Endometrial microvascular endothelial cells (primary cell): ENCODE measurements around the gene MOV10L1. TPM values are rescaled to one million over a fixed set of nuclear protein-coding genes. Genes with fewer than 3 reads are reported as not detected.
"Not testable (repeated sequence)": the region's sequence is repeated elsewhere in the genome, so short reads cannot be mapped to it uniquely, and the experiment has no call there.

Source experiments
- in situ Hi-C: cut with HindIII; loops from 2 replicates; pipeline ENCODE4 v1.10.0; 2017; ENCODE audit warnings: low sequenced_read_pairs, low pct_unique_long_range_greater_than_20kb; ENCODE audit errors: inconsistent ontology term
- total RNA-seq: library from RNA; depleted of rRNA; stranded (reverse); fragments of >200 nt; gene quantifications from one replicate; pipeline ENCODE4 v1.2.3, GENCODE V29; 2015; ENCODE audit errors: inconsistent ontology term

Gene MOV10L1
- total RNA-seq, 1 donor from 2014 or later: 6.1 TPM

DNA sequence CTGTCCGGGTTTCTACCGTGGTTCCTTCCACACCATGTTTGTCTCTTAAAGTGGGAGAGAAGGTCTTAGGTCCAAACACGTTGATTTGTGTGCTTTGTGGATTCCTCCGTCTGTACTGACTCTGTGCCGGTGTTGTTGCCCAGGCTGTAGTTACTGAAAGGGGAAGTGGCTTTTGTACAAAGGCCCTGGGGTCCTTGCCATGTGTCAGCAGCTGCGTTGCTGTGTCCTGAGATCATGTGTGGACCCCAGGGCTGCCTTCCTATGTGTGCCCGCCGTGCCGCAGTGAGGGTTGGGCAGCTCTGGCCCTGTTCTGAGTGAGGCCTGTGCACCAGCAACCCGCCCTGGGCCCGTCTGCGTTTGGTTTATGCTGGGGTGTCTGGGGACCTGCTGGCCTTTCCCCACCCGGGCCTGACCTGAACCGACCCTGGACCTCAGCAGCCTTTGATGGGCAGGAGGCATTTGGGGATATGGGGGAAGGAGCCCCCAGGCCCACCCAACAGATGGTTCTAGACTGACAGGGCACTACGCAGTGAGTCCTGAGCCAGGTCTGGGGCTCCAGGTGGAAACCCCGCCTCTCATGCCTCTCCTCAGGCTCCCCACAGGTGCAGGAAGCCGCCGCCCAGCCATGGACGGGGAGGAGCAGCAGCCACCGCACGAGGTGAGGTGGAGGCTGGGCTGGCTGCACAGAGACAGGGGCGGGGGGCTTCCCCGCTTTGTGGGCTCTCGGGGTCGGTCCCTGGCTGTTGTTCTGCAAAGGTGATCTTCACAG is 102.8 kb downstream of the MOV10L1 start:
- in situ Hi-C loops: no loop called here

- in situ Hi-C loops: no loop called here
These were observed 103.8 kb downstream of the MOV10L1 start for GRCh38 chr22:50193621-50194020.

DNA sequence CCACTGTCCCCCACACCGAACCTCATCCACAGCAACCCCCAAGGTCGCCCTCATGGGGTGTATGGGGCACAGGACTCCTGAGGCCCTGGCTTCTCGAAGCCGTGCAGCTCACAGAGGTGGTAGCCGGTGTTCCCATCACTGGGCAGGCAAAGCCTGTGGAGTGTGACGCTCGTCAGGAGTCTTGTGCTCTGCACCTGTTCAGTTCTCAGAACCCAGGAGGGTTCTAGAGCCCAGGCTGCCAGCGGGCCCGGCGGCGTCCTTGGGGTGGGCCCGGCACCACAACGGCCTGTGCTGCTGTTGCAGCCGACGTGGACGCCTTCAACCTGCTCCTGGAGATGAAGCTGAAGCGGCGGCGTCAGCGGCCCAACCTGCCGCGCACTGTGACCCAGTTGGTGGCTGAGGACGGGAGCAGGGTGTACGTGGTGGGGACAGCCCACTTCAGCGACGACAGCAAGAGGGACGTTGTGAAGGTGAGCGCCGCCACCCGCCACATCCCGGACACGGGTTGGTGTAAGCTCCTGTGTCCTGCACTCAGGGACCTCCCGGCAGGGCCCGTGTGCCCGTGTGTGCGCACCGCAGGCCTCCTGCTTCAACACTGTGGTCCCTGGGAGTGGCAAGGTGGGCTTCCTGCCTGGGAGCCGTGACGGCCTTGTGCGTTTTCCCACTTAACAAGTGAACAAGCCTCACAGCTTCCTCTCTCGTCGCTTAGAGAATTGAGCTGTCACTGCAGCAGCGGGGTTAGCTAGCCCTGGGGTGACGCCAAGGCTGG is 104.4 kb downstream of the MOV10L1 start:
- in situ Hi-C loops: no loop called here

DNA sequence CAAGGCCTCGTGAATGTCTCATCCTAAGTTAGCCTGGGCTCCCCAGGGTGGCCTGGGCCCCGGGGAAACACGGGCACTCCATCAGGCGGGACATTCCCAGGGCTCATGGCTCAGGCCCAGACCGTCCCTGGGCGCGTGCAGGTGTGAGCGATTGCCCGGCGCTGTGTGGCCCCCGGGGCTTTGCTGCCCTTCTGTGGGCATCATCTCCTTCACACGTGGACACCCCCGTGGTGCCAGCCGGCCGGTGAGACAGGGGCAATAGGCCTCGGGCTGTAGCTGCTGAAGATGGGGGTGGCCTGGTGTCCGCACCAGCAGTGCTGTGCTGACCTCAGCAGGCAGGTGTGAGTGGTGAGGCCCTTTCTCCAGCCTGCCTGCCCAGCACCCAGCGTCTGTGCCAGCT is 106.5 kb downstream of the MOV10L1 start:
- in situ Hi-C loops: no loop called here

GRCh38 chr22:50197000-50197800 is 107.4 kb downstream of the MOV10L1 start:
- in situ Hi-C loops: no loop called here

- in situ Hi-C loops: no loop called here
These were observed 108.2 kb downstream of the MOV10L1 start for GRCh38 chr22:50197856-50198623.

GRCh38 chr22:50198624-50199017 is 108.8 kb downstream of the MOV10L1 start:
- in situ Hi-C loops: no loop called here

- in situ Hi-C loops: no loop called here
These were observed 109.5 kb downstream of the MOV10L1 start for GRCh38 chr22:50199251-50199721.

DNA sequence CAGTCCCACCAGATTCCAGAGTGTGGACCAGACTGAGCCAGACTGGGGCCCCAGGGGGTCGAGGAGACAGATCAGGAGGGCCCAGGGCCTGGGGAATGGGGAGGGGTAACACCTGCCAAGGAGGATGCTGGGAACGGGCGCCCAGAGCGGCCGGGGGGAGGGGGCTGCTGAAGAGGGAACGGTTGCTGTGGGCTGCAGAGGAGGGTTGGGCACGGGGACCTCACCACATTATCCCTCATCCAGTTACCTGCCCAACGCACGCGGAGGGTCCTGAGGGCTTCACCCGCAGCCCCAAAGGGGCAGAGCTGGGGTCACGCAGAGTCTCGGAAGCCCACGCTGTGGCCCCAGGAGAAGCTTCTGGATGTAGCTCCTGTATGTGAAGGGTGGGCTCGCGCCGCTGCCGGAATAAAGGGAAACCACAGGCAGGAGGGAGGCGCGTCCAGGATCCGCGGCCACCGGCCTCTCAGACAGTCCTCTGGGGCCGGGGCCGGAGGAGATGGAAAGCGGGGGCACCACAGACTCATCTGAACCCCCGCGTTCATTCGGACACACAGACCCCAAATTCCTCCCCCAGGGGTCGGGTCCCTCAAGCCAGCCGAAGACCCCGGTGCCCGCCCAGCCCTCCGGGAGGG is 110.1 kb downstream of the MOV10L1 start:
- in situ Hi-C loops: no loop called here

- in situ Hi-C loops: no loop called here
These were observed 110.8 kb downstream of the MOV10L1 start, which contains the start of gene SELENOO for GRCh38 chr22:50200461-50201190. SELENOO (plus strand) TSS chr22:50201011; CDS start chr22:50201037, 26 bp downstream.

DNA sequence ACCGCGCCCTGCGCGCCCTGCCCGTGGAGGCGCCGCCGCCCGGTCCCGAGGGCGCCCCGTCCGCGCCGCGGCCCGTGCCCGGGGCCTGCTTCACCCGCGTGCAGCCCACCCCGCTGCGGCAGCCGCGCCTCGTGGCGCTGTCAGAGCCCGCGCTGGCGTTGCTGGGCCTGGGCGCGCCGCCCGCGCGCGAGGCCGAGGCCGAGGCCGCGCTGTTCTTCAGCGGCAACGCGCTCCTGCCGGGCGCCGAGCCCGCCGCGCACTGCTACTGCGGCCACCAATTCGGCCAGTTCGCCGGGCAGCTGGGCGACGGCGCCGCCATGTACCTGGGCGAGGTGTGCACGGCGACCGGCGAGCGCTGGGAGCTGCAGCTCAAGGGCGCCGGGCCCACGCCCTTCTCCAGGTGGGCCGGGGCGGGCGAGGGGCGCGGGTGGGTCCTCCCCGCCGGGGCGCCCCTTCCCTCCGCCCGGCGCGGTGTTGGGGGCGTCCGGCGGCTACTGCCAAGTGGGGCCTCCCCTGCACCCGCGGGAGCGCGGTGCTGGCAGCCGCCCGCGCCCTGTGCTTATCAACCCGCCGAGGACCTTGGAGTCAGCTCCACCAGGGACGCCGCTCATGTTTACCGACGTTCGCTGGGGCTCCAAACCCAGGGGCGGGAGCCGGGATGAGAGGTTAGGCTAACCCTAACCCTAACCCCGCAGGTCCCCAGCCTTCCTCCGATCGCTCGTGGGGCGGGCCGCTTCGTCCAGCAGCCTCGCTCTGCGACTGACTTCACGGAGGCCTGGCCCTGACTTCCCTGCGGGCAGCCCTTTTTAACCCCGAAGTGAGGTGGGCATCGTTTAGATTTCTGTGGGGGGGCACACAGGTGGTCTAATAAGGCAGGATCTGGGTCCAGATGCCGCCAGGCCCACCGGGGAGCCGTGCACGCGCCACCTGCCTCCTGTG is 111.7 kb downstream of the MOV10L1 start:
- in situ Hi-C loops: no loop called here

- in situ Hi-C loops: no loop called here
These were observed 112.4 kb downstream of the MOV10L1 start for GRCh38 chr22:50202130-50202666.

- in situ Hi-C loops: no loop called here
These were observed 113.5 kb downstream of the MOV10L1 start for GRCh38 chr22:50203288-50203687.

- in situ Hi-C loops: no loop called here
These were observed 114.8 kb downstream of the MOV10L1 start for GRCh38 chr22:50204571-50204970.

DNA sequence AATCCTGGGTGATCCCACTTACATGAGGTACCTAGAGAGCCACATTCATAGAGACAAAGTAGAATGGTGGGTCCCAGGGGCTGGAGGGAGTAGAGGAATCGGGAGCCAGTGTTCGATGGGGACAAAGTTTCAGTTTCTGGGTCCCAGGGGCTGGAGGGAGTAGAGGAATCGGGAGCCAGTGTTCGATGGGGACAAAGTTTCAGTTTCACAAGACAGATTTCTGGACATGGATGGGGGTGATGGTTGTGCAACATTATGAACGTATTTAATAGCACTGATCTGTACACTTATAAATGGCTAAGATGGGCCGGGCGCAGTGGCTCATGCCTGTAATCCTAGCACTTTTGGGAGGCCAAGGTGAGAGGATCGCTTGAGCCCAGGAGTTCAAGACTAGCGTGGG is 115.2 kb downstream of the MOV10L1 start:
- in situ Hi-C loops: not testable (repeated sequence)
